ENCODE measurements around the gene MS4A15.
"Not testable (repeated sequence)": the region's sequence is repeated elsewhere in the genome, so short reads cannot be mapped to it uniquely, and the experiment has no call there.

MS4A15 gene

GRCh38 chr11:60756307-60757032, at the start of gene MS4A15:
TSS of gene MS4A15 (plus strand) at chr11:60756867. CDS start at chr11:60763734, 6,867 bp downstream.
- DNase-seq: no peak

- DNase-seq: no peak
Observed at GRCh38 chr11:60706931-60707330, 49.7 kb upstream of the MS4A15 start.

- no peak for DNase-seq
Observed at GRCh38 chr11:60710482-60710881, 46.2 kb upstream of the MS4A15 start.

GRCh38 chr11:60711276-60711675, 45.4 kb upstream of the MS4A15 start:
- no peak for DNase-seq

GRCh38 chr11:60713423-60713822, 43.2 kb upstream of the MS4A15 start:
- DNase-seq: not testable (repeated sequence)

- DNase-seq: no peak
Observed at GRCh38 chr11:60717956-60718355, 38.7 kb upstream of the MS4A15 start.

GRCh38 chr11:60718524-60719316, 37.9 kb upstream of the MS4A15 start:
- DNase-seq: no peak

- no peak for DNase-seq
Observed at GRCh38 chr11:60719391-60719790, 37.3 kb upstream of the MS4A15 start.

GRCh38 chr11:60720460-60720859, 36.2 kb upstream of the MS4A15 start:
- no peak for DNase-seq

GRCh38 chr11:60724420-60724819, 32.2 kb upstream of the MS4A15 start, which contains the start of gene MS4A18:
TSS of gene MS4A18 (plus strand) at chr11:60724720.
- DNase-seq: no peak

- DNase-seq: no peak
Observed at GRCh38 chr11:60725592-60725991, 31.1 kb upstream of the MS4A15 start.

- DNase-seq: no peak
Observed at GRCh38 chr11:60731586-60731985, 25.1 kb upstream of the MS4A15 start.

GRCh38 chr11:60734279-60734678, 22.4 kb upstream of the MS4A15 start:
- DNase-seq: no peak

- no peak for DNase-seq
Observed at GRCh38 chr11:60739114-60739513, 17.6 kb upstream of the MS4A15 start.

GRCh38 chr11:60740573-60740972, 16.1 kb upstream of the MS4A15 start:
- no peak for DNase-seq

- DNase-seq: no peak
Observed at GRCh38 chr11:60741421-60741820, 15.2 kb upstream of the MS4A15 start.

- no peak for DNase-seq
Observed at GRCh38 chr11:60743058-60743457, 13.6 kb upstream of the MS4A15 start.

- no peak for DNase-seq
Observed at GRCh38 chr11:60744114-60744513, 12.6 kb upstream of the MS4A15 start.

GRCh38 chr11:60747359-60747873, 9.3 kb upstream of the MS4A15 start:
- DNase-seq: no peak

GRCh38 chr11:60748225-60748624, 8.4 kb upstream of the MS4A15 start:
- DNase-seq: no peak

GRCh38 chr11:60748821-60749220, 7.8 kb upstream of the MS4A15 start:
- no peak for DNase-seq

- DNase-seq: no peak
Observed at GRCh38 chr11:60750911-60751310, 5.8 kb upstream of the MS4A15 start.

GRCh38 chr11:60753309-60753708, 3.4 kb upstream of the MS4A15 start:
- no peak for DNase-seq

GRCh38 chr11:60754887-60755286, 1.8 kb upstream of the MS4A15 start:
- DNase-seq: no peak
